ENCODE results near the gene C1orf146.
"Not testable (repeated sequence)": the region's sequence is repeated elsewhere in the genome, so short reads cannot be mapped to it uniquely, and the experiment has no call there.

The C1orf146 gene

GRCh38 chr1:92210701-92211100 is 7.0 kb upstream of the C1orf146 start:
- Histone ChIP-seq H3K27ac (ENCODE audit: low read depth, low read length) (no peak overlapping the region), H3K9me3 (ENCODE audit: control insufficient read depth, insufficient read depth, low read length) (no peaks in the 10 kb centered on the region)

GRCh38 chr1:92211166-92211565 is 6.5 kb upstream of the C1orf146 start:
- Histone ChIP-seq H3K9ac (ENCODE audit: low read depth, low read length) (no peak overlapping the region), H3K27ac (ENCODE audit: low read depth, low read length) (no peak overlapping the region), H3K9me3 (ENCODE audit: control insufficient read depth, insufficient read depth, low read length) (no peaks in the 10 kb centered on the region), H3K4me3 (ENCODE audit: low read depth, low read length) (no peak overlapping the region), H3K36me3 (ENCODE audit: control insufficient read depth, insufficient read depth, low read length) (no peaks in the 10 kb centered on the region), H3K27me3 (ENCODE audit: control insufficient read depth, insufficient read depth, low read length) (no peaks in the 10 kb centered on the region), H3K4me1 (ENCODE audit: control insufficient read depth, insufficient read depth, low read length) (no peaks in the 10 kb centered on the region)

More at GRCh38 chr1:92210701-92211100, 7.0 kb upstream of the C1orf146 start:
- H3K4me1 ChIP-seq (ENCODE audit: control insufficient read depth, insufficient read depth, low read length) = no peaks in the 10 kb centered on the region
- H3K4me3 ChIP-seq (ENCODE audit: low read depth, low read length) = no peak overlapping the region
- no peak overlapping the region for H3K9ac ChIP-seq (ENCODE audit: low read depth, low read length)
- H3K27me3 ChIP-seq (ENCODE audit: control insufficient read depth, insufficient read depth, low read length) = no peaks in the 10 kb centered on the region
- H3K36me3 ChIP-seq (ENCODE audit: control insufficient read depth, insufficient read depth, low read length) = no peaks in the 10 kb centered on the region

GRCh38 chr1:92218559-92218958 is 844 bp downstream of the C1orf146 start:
- H3K9me3 ChIP-seq (ENCODE audit: control insufficient read depth, insufficient read depth, low read length) = no peaks in the 10 kb centered on the region
- H3K9ac ChIP-seq (ENCODE audit: low read depth, low read length) = no peak overlapping the region
- H3K4me3 ChIP-seq (ENCODE audit: low read depth, low read length) = no peak overlapping the region
- no peaks in the 10 kb centered on the region for H3K36me3 ChIP-seq (ENCODE audit: control insufficient read depth, insufficient read depth, low read length)
- H3K4me1 ChIP-seq (ENCODE audit: control insufficient read depth, insufficient read depth, low read length) = no peaks in the 10 kb centered on the region
- H3K27me3 ChIP-seq (ENCODE audit: control insufficient read depth, insufficient read depth, low read length) = no peaks in the 10 kb centered on the region
- no peak overlapping the region for H3K27ac ChIP-seq (ENCODE audit: low read depth, low read length)

GRCh38 chr1:92219028-92219427 is 1.3 kb downstream of the C1orf146 start:
- Histone ChIP-seq H3K4me3 (ENCODE audit: low read depth, low read length) (no peak overlapping the region), H3K9me3 (ENCODE audit: control insufficient read depth, insufficient read depth, low read length) (no peaks in the 10 kb centered on the region), H3K4me1 (ENCODE audit: control insufficient read depth, insufficient read depth, low read length) (no peaks in the 10 kb centered on the region), H3K27ac (ENCODE audit: low read depth, low read length) (no peak overlapping the region), H3K27me3 (ENCODE audit: control insufficient read depth, insufficient read depth, low read length) (no peaks in the 10 kb centered on the region), H3K36me3 (ENCODE audit: control insufficient read depth, insufficient read depth, low read length) (no peaks in the 10 kb centered on the region), H3K9ac (ENCODE audit: low read depth, low read length) (no peak overlapping the region)

- H3K4me1 ChIP-seq (ENCODE audit: control insufficient read depth, insufficient read depth, low read length) = no peaks in the 10 kb centered on the region
- no peaks in the 10 kb centered on the region for H3K27me3 ChIP-seq (ENCODE audit: control insufficient read depth, insufficient read depth, low read length)
- no peak overlapping the region for H3K27ac ChIP-seq (ENCODE audit: low read depth, low read length)
- H3K9me3 ChIP-seq (ENCODE audit: control insufficient read depth, insufficient read depth, low read length) = no peaks in the 10 kb centered on the region
- no peaks in the 10 kb centered on the region for H3K36me3 ChIP-seq (ENCODE audit: control insufficient read depth, insufficient read depth, low read length)
- no peak overlapping the region for H3K9ac ChIP-seq (ENCODE audit: low read depth, low read length)
- no peak overlapping the region for H3K4me3 ChIP-seq (ENCODE audit: low read depth, low read length)
Observed at GRCh38 chr1:92228401-92228800, 10.7 kb downstream of the C1orf146 start.

GRCh38 chr1:92230736-92231135 is 13.0 kb downstream of the C1orf146 start:
- H3K4me3 ChIP-seq (ENCODE audit: low read depth, low read length) = no peak overlapping the region
- no peaks in the 10 kb centered on the region for H3K9me3 ChIP-seq (ENCODE audit: control insufficient read depth, insufficient read depth, low read length)
- H3K36me3 ChIP-seq (ENCODE audit: control insufficient read depth, insufficient read depth, low read length) = no peaks in the 10 kb centered on the region
- H3K27ac ChIP-seq (ENCODE audit: low read depth, low read length) = no peak overlapping the region
- no peak overlapping the region for H3K9ac ChIP-seq (ENCODE audit: low read depth, low read length)
- no peaks in the 10 kb centered on the region for H3K4me1 ChIP-seq (ENCODE audit: control insufficient read depth, insufficient read depth, low read length)
- no peaks in the 10 kb centered on the region for H3K27me3 ChIP-seq (ENCODE audit: control insufficient read depth, insufficient read depth, low read length)

- H3K36me3 ChIP-seq (ENCODE audit: control insufficient read depth, insufficient read depth, low read length) = no peaks in the 10 kb centered on the region
- H3K27me3 ChIP-seq (ENCODE audit: control insufficient read depth, insufficient read depth, low read length) = no peaks in the 10 kb centered on the region
- H3K9me3 ChIP-seq (ENCODE audit: control insufficient read depth, insufficient read depth, low read length) = no peaks in the 10 kb centered on the region
- H3K4me1 ChIP-seq (ENCODE audit: control insufficient read depth, insufficient read depth, low read length) = no peaks in the 10 kb centered on the region
- no peak overlapping the region for H3K4me3 ChIP-seq (ENCODE audit: low read depth, low read length)
- no peak overlapping the region for H3K27ac ChIP-seq (ENCODE audit: low read depth, low read length)
- H3K9ac ChIP-seq (ENCODE audit: low read depth, low read length) = no peak overlapping the region
Observed at GRCh38 chr1:92240034-92240433, 22.3 kb downstream of the C1orf146 start.

- H3K4me3 ChIP-seq (ENCODE audit: low read depth, low read length) = no peak overlapping the region
- H3K9ac ChIP-seq (ENCODE audit: low read depth, low read length) = no peak overlapping the region
- no peak overlapping the region for H3K27ac ChIP-seq (ENCODE audit: low read depth, low read length)
- no peaks in the 10 kb centered on the region for H3K9me3 ChIP-seq (ENCODE audit: control insufficient read depth, insufficient read depth, low read length)
- no peaks in the 10 kb centered on the region for H3K27me3 ChIP-seq (ENCODE audit: control insufficient read depth, insufficient read depth, low read length)
- H3K4me1 ChIP-seq (ENCODE audit: control insufficient read depth, insufficient read depth, low read length) = no peaks in the 10 kb centered on the region
- peaks cover 31% of the 10 kb centered on the region for H3K36me3 ChIP-seq (ENCODE audit: control insufficient read depth, insufficient read depth, low read length)
Observed at GRCh38 chr1:92244376-92244775, 26.7 kb downstream of the C1orf146 start.

GRCh38 chr1:92254714-92255113 is 37.0 kb downstream of the C1orf146 start:
- H3K4me3 ChIP-seq (ENCODE audit: low read depth, low read length); H3K27me3 ChIP-seq (ENCODE audit: control insufficient read depth, insufficient read depth, low read length); H3K27ac ChIP-seq (ENCODE audit: low read depth, low read length); H3K9ac ChIP-seq (ENCODE audit: low read depth, low read length); H3K9me3 ChIP-seq (ENCODE audit: control insufficient read depth, insufficient read depth, low read length); H3K4me1 ChIP-seq (ENCODE audit: control insufficient read depth, insufficient read depth, low read length): not testable (repeated sequence)
- H3K36me3 ChIP-seq (ENCODE audit: control insufficient read depth, insufficient read depth, low read length) = peaks cover 30% of the 10 kb centered on the region

- Histone ChIP-seq H3K27ac (ENCODE audit: low read depth, low read length) (no peak overlapping the region), H3K9me3 (ENCODE audit: control insufficient read depth, insufficient read depth, low read length) (no peaks in the 10 kb centered on the region), H3K4me1 (ENCODE audit: control insufficient read depth, insufficient read depth, low read length) (no peaks in the 10 kb centered on the region), H3K27me3 (ENCODE audit: control insufficient read depth, insufficient read depth, low read length) (no peaks in the 10 kb centered on the region), H3K36me3 (ENCODE audit: control insufficient read depth, insufficient read depth, low read length) (peaks cover 55% of the 10 kb centered on the region), H3K4me3 (ENCODE audit: low read depth, low read length) (no peak overlapping the region), H3K9ac (ENCODE audit: low read depth, low read length) (no peak overlapping the region)
Observed at GRCh38 chr1:92259350-92259749, 41.6 kb downstream of the C1orf146 start.

GRCh38 chr1:92262516-92262915 is 44.8 kb downstream of the C1orf146 start:
- Histone ChIP-seq H3K9ac (ENCODE audit: low read depth, low read length) (no peak overlapping the region), H3K27ac (ENCODE audit: low read depth, low read length) (no peak overlapping the region), H3K36me3 (ENCODE audit: control insufficient read depth, insufficient read depth, low read length) (peaks cover 78% of the 10 kb centered on the region)

GRCh38 chr1:92273039-92273438 is 55.3 kb downstream of the C1orf146 start:
- Histone ChIP-seq H3K4me3 (ENCODE audit: low read depth, low read length) (no peak overlapping the region), H3K9me3 (ENCODE audit: control insufficient read depth, insufficient read depth, low read length) (no peaks in the 10 kb centered on the region), H3K4me1 (ENCODE audit: control insufficient read depth, insufficient read depth, low read length) (no peaks in the 10 kb centered on the region), H3K27me3 (ENCODE audit: control insufficient read depth, insufficient read depth, low read length) (no peaks in the 10 kb centered on the region), H3K9ac (ENCODE audit: low read depth, low read length) (no peak overlapping the region), H3K36me3 (ENCODE audit: control insufficient read depth, insufficient read depth, low read length) (peaks cover 76% of the 10 kb centered on the region), H3K27ac (ENCODE audit: low read depth, low read length) (no peak overlapping the region)

More at GRCh38 chr1:92262516-92262915, 44.8 kb downstream of the C1orf146 start:
- no peak overlapping the region for H3K4me3 ChIP-seq (ENCODE audit: low read depth, low read length)
- H3K9me3 ChIP-seq (ENCODE audit: control insufficient read depth, insufficient read depth, low read length) = no peaks in the 10 kb centered on the region
- no peaks in the 10 kb centered on the region for H3K4me1 ChIP-seq (ENCODE audit: control insufficient read depth, insufficient read depth, low read length)
- no peaks in the 10 kb centered on the region for H3K27me3 ChIP-seq (ENCODE audit: control insufficient read depth, insufficient read depth, low read length)
